Mesodermal cell (in vitro differentiated cells): Measurements from ENCODE around the gene NRG2.

Source experiments
- H3K27ac ChIP-seq: 2 replicates; pipeline ENCODE4 v1.7.0; 2013; ENCODE audit warnings: mild to moderate bottlenecking, low read depth, low read length, moderate library complexity; ENCODE audit not compliant: severe bottlenecking
- H3K36me3 ChIP-seq: 2 replicates; pipeline ENCODE4 v1.7.1; 2013; ENCODE audit warnings: mild to moderate bottlenecking, low read length, moderate library complexity; ENCODE audit not compliant: control insufficient read depth, insufficient read depth
- H3K4me1 ChIP-seq: one replicate; pipeline ENCODE4 v1.7.1; 2013; ENCODE audit warnings: mild to moderate bottlenecking, low read length; ENCODE audit not compliant: insufficient read depth, control insufficient read depth, poor library complexity, severe bottlenecking
- H3K4me3 ChIP-seq: 2 replicates; pipeline ENCODE4 v1.7.0; 2013; ENCODE audit warnings: low read length, control low read depth, mild to moderate bottlenecking; ENCODE audit not compliant: insufficient read depth, poor library complexity, severe bottlenecking; ENCODE audit errors: extremely low read depth
- H3K9me3 ChIP-seq: 2 replicates; pipeline ENCODE4 v1.7.1; 2013; ENCODE audit warnings: mild to moderate bottlenecking, low read length, moderate library complexity; ENCODE audit not compliant: control insufficient read depth
- WGBS, 2 experiments: methylation state at CpG; one replicate each; pipeline ENCODE4 v1.1.5; 2013; ENCODE audit warnings: missing lambda C conversion rate in 2 of 2; ENCODE audit not compliant: insufficient coverage in 2 of 2; 5-methylcytosine and 5-hydroxymethylcytosine counted together

Gene NRG2

DNA sequence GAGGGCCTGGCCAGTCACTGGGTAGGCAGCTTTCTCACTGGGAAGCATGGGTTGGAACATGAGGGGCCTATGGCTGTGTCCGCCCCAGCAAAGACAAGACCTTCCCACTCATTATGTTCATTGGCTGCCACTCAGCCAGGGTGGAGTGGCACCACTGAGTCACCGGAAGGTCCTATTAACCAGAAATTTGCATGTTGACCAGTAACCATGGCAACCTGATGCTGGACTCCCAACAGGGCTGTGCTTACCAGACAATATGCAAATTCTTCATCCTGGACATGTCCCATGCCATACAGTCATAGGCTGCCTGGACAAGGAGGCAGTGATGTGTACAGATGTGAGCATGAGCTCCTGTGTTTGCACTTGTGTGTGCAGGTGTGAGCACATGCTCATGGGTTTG lies 180.8 kb downstream of the NRG2 start:
- H3K4me1 ChIP-seq = no peaks in the 10 kb centered on the region
- H3K4me3 ChIP-seq = no peak overlapping the region
- H3K36me3 ChIP-seq = no peaks in the 10 kb centered on the region
- no peaks in the 10 kb centered on the region for H3K9me3 ChIP-seq
- WGBS, 2 experiments = 94 to 100% methylated on average over 1 to 2 of the region's 2 CpGs
- no peak overlapping the region for H3K27ac ChIP-seq

DNA sequence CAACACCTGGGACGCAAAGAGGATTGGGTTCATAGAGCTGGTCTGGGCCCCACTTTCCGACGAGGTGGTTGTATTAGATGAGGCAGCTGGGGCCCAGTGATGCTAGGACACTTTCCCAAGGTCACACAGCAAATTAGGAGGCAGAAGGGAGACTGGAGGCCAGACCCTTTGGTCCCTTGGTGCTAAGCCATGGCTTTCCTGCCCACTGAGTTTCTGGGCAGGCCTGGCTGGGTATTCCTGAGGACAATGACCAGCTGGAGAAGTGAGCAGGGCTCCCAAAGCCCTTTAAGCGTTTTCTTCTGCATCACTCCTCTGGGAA lies 181.3 kb downstream of the NRG2 start:
- H3K4me1 ChIP-seq = no peaks in the 10 kb centered on the region
- H3K9me3 ChIP-seq = no peaks in the 10 kb centered on the region
- no peaks in the 10 kb centered on the region for H3K36me3 ChIP-seq
- no peak overlapping the region for H3K4me3 ChIP-seq
- WGBS, 2 experiments = 89 to 92% methylated on average over 3 to 4 of the region's 4 CpGs
- no peak overlapping the region for H3K27ac ChIP-seq

DNA sequence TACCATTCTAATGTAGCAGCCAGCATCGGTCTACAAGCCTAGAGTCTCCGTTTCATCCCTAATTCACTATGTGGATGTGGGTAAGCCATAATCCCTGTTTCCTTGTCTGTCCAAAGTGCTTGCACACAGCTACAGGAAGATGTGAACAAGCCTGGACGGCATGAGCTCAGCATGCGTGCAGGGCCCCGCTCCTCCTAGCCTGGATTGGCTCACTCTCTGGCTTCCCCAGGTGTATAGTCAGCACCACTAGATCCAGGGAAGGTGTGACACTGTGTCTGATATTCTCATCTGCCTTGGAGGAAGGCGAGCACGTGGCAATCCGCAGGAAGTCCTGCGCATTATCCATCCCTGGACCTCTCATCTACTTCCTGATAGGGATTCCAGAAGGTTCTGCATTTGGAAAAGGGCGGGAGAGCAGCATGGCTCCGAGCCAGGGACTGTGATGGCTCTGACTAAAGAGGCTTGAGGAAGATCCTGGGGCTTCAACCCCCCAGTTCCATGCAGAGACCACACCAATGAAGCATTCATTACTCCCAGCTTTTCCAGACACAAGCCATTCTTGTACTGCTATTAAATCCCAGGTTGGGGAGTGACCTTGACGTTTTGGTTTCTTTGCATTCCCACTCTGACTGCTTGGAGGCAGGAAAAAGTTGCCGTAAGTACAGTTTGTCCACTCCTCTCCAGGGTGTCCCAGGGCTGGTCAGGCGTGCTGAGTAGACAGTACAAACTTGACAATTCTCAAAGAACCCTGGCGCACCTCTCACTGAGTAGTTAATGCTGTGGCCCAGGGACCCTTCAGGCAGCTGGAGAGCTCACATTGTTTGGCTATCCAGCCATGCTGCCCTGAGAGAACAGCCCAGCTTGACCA lies 181.8 kb downstream of the NRG2 start:
- Histone ChIP-seq H3K4me3 (no peak overlapping the region), H3K4me1 (no peaks in the 10 kb centered on the region), H3K9me3 (no peaks in the 10 kb centered on the region), H3K27ac (no peak overlapping the region), H3K36me3 (no peaks in the 10 kb centered on the region)
- 85 to 91% methylated on average over 13 to 15 of the region's 15 CpGs for WGBS, 2 experiments

DNA sequence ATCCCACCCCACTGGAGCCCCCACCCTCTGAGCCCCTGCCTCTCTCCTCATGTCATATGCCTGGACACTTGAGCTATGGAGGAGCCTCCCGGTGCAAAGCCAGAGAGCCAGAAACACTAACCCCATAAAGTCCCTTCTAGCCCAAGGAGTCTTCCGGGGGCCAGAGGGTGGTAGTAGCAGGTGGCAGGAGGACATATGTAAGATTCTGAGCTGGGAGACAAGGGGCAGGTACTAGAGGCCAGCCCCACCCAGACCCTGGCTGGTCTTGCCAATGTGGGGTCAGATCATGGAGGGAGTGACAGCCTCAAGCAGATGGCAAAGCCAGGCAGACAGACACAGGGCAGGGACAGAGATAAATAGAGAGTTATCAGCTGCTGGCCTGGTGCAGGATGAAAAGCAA lies 184.1 kb downstream of the NRG2 start:
- Histone ChIP-seq H3K4me3 (no peak overlapping the region), H3K27ac (no peak overlapping the region), H3K36me3 (no peaks in the 10 kb centered on the region), H3K9me3 (no peaks in the 10 kb centered on the region), H3K4me1 (no peaks in the 10 kb centered on the region)
- 83% methylated on average over 1 of the region's 2 CpGs; no CpG with 5 or more reads in 1 of the 2 experiments for whole genome bisulfite sequencing, 2 experiments

DNA sequence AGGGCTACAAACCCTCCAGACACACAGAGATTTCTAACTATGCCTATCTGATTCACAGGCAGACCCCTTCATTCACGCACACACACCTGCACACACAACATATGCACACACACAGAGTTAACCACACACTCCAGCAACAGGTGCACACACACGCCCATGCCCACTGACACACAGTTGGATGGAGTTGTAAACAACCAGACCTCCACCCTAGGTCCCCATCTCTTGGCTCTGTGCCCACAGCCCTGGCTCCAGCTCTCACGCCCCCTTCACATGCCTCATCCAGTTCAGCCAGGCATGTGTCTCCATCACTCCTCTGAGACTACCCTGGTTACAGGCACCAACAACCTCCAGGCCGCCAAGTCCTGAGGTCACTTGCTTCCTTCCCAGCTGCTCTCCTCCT lies 186.4 kb downstream of the NRG2 start:
- Histone ChIP-seq H3K9me3 (no peaks in the 10 kb centered on the region), H3K36me3 (no peaks in the 10 kb centered on the region)
- whole genome bisulfite sequencing, 2 experiments = 80 to 85% methylated on average over 3 to 4 of the region's 4 CpGs

DNA sequence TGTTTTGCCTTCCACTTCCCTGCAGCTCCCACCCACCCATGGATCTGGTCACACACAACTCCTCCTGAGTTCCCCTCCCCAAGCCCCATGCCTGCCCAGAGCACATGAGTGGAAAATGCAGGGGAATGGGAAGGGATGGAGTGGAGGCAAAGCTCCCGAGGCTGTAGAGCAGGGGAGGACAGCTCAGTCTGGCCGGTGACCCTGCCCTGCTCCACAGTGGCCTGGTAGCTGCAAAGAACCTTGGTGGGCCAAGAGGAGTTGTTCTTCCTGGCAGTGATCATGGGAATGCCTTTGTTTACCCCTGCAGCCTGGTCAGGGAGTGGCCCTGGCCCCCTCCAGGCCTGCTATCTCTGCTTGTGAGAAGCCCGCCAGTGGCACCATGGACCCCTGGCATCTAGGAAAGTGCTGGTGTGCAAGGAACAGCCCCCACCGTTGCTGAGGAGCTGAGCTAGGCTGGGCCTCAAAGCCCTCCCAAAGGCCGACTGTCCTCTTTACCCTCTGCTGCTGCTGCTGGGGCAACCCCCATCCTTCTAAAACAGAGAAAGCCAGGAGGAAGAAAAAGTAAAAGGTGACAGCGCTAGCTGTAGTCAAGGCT lies 187.1 kb downstream of the NRG2 start:
- H3K27ac ChIP-seq = no peak overlapping the region
- no peaks in the 10 kb centered on the region for H3K9me3 ChIP-seq
- H3K4me1 ChIP-seq = no peaks in the 10 kb centered on the region
- H3K4me3 ChIP-seq = no peak overlapping the region
- 81 to 97% methylated on average over 5 to 6 of the region's 6 CpGs for WGBS, 2 experiments
- no peaks in the 10 kb centered on the region for H3K36me3 ChIP-seq

More for the DNA sequence above, 186.4 kb downstream of the NRG2 start:
- no peak overlapping the region for H3K4me3 ChIP-seq
- H3K4me1 ChIP-seq = no peaks in the 10 kb centered on the region
- H3K27ac ChIP-seq = no peak overlapping the region

DNA sequence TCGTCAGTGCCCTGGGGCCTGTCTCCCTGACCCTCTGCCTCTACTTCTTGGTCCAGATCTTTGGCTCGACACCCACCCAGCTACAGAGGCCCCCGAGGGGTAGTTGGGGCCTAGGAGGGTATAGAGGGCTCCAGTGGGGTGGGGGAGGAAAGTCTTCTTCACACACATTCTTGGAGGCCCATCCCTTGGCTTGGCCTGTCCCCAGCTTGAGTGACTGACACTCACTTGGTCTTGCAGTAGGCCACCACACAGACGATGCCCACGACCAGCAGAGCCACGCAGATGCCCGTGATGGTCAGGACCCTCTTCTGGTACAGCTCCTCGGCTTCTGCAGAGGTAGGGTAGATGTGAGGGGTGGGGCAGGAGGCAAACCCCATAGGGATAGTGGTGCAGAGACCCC lies 187.6 kb downstream of the NRG2 start:
- H3K4me3 ChIP-seq = no peak overlapping the region
- H3K36me3 ChIP-seq = no peaks in the 10 kb centered on the region
- WGBS, 2 experiments = 89 to 94% methylated on average over 3 to 5 of the region's 8 CpGs
- H3K9me3 ChIP-seq = no peaks in the 10 kb centered on the region
- no peaks in the 10 kb centered on the region for H3K4me1 ChIP-seq
- no peak overlapping the region for H3K27ac ChIP-seq

DNA sequence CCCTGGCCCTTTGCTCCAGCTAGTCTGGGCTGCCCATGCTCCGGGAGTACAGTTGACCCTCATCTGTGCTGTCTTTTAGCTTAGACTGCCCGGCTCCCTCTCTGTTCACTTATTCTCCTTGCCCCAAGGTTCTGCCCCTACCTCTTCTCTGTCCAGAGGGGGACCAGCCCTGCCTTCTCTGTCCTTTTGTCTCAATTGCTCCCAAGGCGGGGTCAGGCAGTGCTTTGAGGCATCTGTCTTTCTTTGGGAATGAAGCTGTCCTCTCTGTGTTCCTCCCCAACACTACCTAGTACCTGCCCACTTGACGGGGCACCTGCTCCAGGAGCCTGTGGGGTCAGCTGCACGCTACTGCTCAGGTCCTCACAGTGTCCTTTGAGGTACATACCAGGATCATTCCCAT lies 188.1 kb downstream of the NRG2 start:
- Histone ChIP-seq H3K9me3 (no peaks in the 10 kb centered on the region), H3K4me1 (no peaks in the 10 kb centered on the region)
- WGBS, 2 experiments = 78 to 89% methylated on average over 4 to 5 of the region's 5 CpGs

DNA sequence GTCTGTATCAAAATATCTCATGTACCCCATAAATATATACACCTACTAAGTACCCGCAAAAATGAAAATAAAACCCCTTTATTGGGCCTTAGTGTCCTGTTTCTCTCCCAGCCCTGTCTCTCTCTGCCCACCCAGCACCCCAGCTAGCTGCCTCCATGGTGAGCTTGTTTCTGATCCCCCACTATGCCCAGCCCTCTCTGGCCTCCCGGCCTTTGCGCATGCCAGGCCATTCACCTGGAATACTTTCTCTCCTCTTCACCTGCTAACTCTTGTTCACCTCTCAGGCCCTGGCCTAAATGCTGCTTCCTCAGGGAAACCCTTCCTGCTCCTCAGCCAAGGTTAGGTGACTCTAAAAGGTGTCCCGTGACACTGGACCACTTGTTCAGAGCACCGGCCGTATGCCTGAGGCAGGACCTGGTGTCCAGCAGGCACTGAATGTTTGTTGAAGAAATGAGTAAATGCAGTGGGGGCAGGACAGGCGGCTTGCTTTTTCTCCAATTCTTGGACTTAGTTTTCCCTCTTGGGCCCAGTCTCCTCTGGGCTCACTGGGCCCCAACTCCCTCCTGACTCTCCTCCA lies 189.0 kb downstream of the NRG2 start:
- 93 to 100% methylated on average over 4 to 7 of the region's 7 CpGs for WGBS, 2 experiments
- no peak overlapping the region for H3K4me3 ChIP-seq
- no peak overlapping the region for H3K27ac ChIP-seq
- no peaks in the 10 kb centered on the region for H3K9me3 ChIP-seq
- no peaks in the 10 kb centered on the region for H3K36me3 ChIP-seq
- no peaks in the 10 kb centered on the region for H3K4me1 ChIP-seq

More for the DNA sequence above, 188.1 kb downstream of the NRG2 start:
- no peak overlapping the region for H3K27ac ChIP-seq
- H3K4me3 ChIP-seq = no peak overlapping the region
- H3K36me3 ChIP-seq = no peaks in the 10 kb centered on the region

DNA sequence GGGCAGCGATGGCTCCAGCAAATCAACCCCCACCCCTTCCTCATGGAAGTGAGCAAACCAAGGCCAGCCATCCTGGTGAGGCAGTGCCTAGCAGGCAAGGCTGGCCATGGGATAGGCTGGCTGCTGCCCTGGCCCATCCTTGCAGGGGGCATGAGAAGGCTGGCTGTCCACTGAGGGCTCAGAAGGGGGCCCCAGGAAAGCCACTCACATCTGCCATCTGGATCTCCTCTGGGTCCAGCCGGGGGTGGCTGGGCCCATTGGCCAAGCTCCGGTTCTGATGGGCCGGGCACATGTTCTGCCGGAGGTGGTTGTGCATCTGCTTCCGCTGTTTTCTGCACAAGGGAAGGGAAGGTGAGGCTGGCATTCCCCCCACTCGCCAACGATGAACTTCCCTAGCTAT lies 190.4 kb downstream of the NRG2 start:
- Histone ChIP-seq H3K36me3 (no peaks in the 10 kb centered on the region), H3K27ac (no peak overlapping the region), H3K4me3 (no peak overlapping the region), H3K4me1 (no peaks in the 10 kb centered on the region), H3K9me3 (no peaks in the 10 kb centered on the region)
- 86 to 93% methylated on average over 4 to 7 of the region's 8 CpGs for WGBS, 2 experiments

DNA sequence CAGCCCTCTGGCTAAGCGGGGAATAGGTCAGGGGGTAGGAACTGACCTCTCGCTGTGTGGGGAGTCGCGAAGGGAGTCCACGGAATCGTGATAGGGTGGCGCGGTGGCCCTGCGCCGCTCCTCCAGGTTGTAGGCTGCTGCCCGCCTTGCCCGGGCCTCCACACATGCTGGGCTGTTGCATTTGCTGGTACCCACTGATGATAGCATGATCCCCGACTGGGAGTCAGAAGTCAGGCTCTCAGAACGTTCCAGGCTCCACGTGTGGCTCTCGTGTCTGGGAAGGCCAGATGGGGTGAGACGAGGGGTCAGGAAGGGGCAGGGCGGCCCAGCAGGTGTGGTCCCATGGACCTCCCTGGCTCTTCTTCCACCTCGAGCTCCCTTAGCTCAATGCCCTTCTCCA lies 191.5 kb downstream of the NRG2 start:
- Histone ChIP-seq H3K27ac (no peak overlapping the region), H3K9me3 (no peaks in the 10 kb centered on the region), H3K36me3 (no peaks in the 10 kb centered on the region), H3K4me3 (no peak overlapping the region), H3K4me1 (no peaks in the 10 kb centered on the region)
- WGBS, 2 experiments = 93 to 96% methylated on average over 8 to 18 of the region's 19 CpGs
